Mesendoderm (in vitro differentiated cells): ENCODE measurements around the gene HDHD5.

ENCODE experiments used
- DNase-seq: peaks from one replicate; pipeline ENCODE4 v3.0.0; 2013
- H2AK5ac ChIP-seq: 2 replicates; pipeline ENCODE4 v1.6.1; 2013; ENCODE audit warnings: low read length, inconsistent platforms
- H2BK120ac ChIP-seq: 2 replicates; pipeline ENCODE4 v1.6.1; 2013; ENCODE audit warnings: low read depth, mild to moderate bottlenecking, low read length, moderate library complexity, mixed read lengths
- H2BK15ac ChIP-seq: replicated peaks from 2 replicates; pipeline ENCODE4 v1.6.1; 2013; ENCODE audit warnings: low read depth, mild to moderate bottlenecking, moderate library complexity
- H2BK5ac ChIP-seq: 2 replicates; pipeline ENCODE4 v1.6.1; 2013; ENCODE audit warnings: low read length, inconsistent platforms
- H3K18ac ChIP-seq: 2 replicates; pipeline ENCODE4 v1.6.1; 2013; ENCODE audit warnings: mild to moderate bottlenecking, low read length, mixed read lengths
- H3K23ac ChIP-seq: one replicate; pipeline ENCODE4 v1.6.1; 2013; ENCODE audit warnings: low read length
- H3K27ac ChIP-seq: 2 replicates; pipeline ENCODE4 v1.5.1; 2013; ENCODE audit warnings: low read depth, mild to moderate bottlenecking, inconsistent platforms, low read length, moderate library complexity
- H3K27me3 ChIP-seq: 2 replicates; pipeline ENCODE4 v1.6.1; 2013; ENCODE audit warnings: low read length, control low read depth, mild to moderate bottlenecking, inconsistent platforms; ENCODE audit not compliant: insufficient read depth, poor library complexity
- H3K36me3 ChIP-seq: 2 replicates; pipeline ENCODE4 v1.6.1; 2013; ENCODE audit warnings: low read length, inconsistent platforms; ENCODE audit not compliant: control insufficient read depth, insufficient read depth
- H3K4ac ChIP-seq: one replicate; pipeline ENCODE4 v1.6.1; 2013; ENCODE audit warnings: low read depth, mild to moderate bottlenecking, low read length, moderate library complexity
- H3K4me1 ChIP-seq: 2 replicates; pipeline ENCODE4 v1.6.1; 2013; ENCODE audit warnings: low read depth, low read length, inconsistent platforms; ENCODE audit not compliant: control insufficient read depth
- H3K4me2 ChIP-seq: 2 replicates; pipeline ENCODE4 v1.6.1; 2013; ENCODE audit warnings: low read length
- H3K4me3 ChIP-seq: 2 replicates; pipeline ENCODE4 v1.5.1; 2013; ENCODE audit warnings: mild to moderate bottlenecking, low read length
- H3K56ac ChIP-seq: one replicate; pipeline ENCODE4 v1.6.1; 2013; ENCODE audit warnings: low read length
- H3K79me1 ChIP-seq: 2 replicates; pipeline ENCODE4 v1.6.1; 2013; ENCODE audit warnings: low read length, inconsistent platforms
- H3K79me2 ChIP-seq: 2 replicates; pipeline ENCODE4 v1.6.1; 2013; ENCODE audit warnings: mild to moderate bottlenecking, low read length; ENCODE audit not compliant: control insufficient read depth, insufficient read depth
- H3K9ac ChIP-seq: 2 replicates; pipeline ENCODE4 v1.6.1; 2013; ENCODE audit warnings: low read length, inconsistent platforms
- H4K5ac ChIP-seq: one replicate; pipeline ENCODE4 v1.6.1; 2013; ENCODE audit warnings: low read length
- H4K8ac ChIP-seq: one replicate; pipeline ENCODE4 v1.6.1; 2013; ENCODE audit warnings: low read depth, mild to moderate bottlenecking, control low read depth, low read length, moderate library complexity
- WGBS: extraction: QIAGEN DNeasy Blood & Tissue Kit; methylation state at CpG from one replicate; pipeline ENCODE4 v1.1.7; 2013; ENCODE audit warnings: low lambda C conversion rate, missing lambda C conversion rate; ENCODE audit not compliant: insufficient coverage; ENCODE audit errors: extremely low coverage; 5-methylcytosine and 5-hydroxymethylcytosine counted together

The HDHD5 gene

GRCh38 chr22:17117890-17118289, 41.2 kb downstream of the HDHD5 start:
- Histone ChIP-seq H3K4me3 (no peak overlapping the region), H3K4me1 (peaks cover 15% of the 10 kb centered on the region), H3K18ac (no peak overlapping the region), H3K9ac (no peak overlapping the region), H2BK5ac (no peak overlapping the region), H4K8ac (no peak overlapping the region), H3K4me2 (no peak overlapping the region), H3K23ac (no peak overlapping the region), H3K27ac (no peak overlapping the region), H4K5ac (no peak overlapping the region), H2BK120ac (no peak overlapping the region), H3K27me3 (no peaks in the 10 kb centered on the region), H2AK5ac (no peak overlapping the region), H3K4ac (no peak overlapping the region), H2BK15ac (no peak overlapping the region), H3K56ac (peak overlapping the region; percentile 6), H3K79me2 (no peaks in the 10 kb centered on the region), H3K36me3 (no peaks in the 10 kb centered on the region), H3K79me1 (no peaks in the 10 kb centered on the region)
- WGBS = no CpG with 5 or more reads among the region's 4 CpGs
- DNase-seq = peak; percentile 16

GRCh38 chr22:17117400-17117799, 41.7 kb downstream of the HDHD5 start:
- H3K4me2 ChIP-seq = no peak overlapping the region
- H4K8ac ChIP-seq = no peak overlapping the region
- H3K4me3 ChIP-seq = no peak overlapping the region
- peak overlapping the region; percentile 20 for H3K27ac ChIP-seq
- no peaks in the 10 kb centered on the region for H3K79me2 ChIP-seq
- H2BK5ac ChIP-seq = peak overlapping the region; percentile 69
- no peaks in the 10 kb centered on the region for H3K79me1 ChIP-seq
- WGBS = no CpG with 5 or more reads among the region's 3 CpGs
- no peak overlapping the region for H3K4ac ChIP-seq
- peak overlapping the region; percentile 20 for H3K9ac ChIP-seq
- H3K56ac ChIP-seq = peak overlapping the region; percentile 18
- peak; percentile 16 for DNase-seq
- H4K5ac ChIP-seq = no peak overlapping the region
- peaks cover 15% of the 10 kb centered on the region for H3K4me1 ChIP-seq
- no peak overlapping the region for H3K18ac ChIP-seq
- H3K27me3 ChIP-seq = no peaks in the 10 kb centered on the region
- peak overlapping the region; percentile 23 for H2AK5ac ChIP-seq
- H2BK120ac ChIP-seq = no peak overlapping the region
- H3K36me3 ChIP-seq = no peaks in the 10 kb centered on the region
- no peak overlapping the region for H2BK15ac ChIP-seq
- H3K23ac ChIP-seq = no peak overlapping the region

- H2BK5ac ChIP-seq = peak overlapping the region; percentile 44
- no peak overlapping the region for H2AK5ac ChIP-seq
- no peaks in the 10 kb centered on the region for H3K79me1 ChIP-seq
- H4K8ac ChIP-seq = no peak overlapping the region
- H4K5ac ChIP-seq = no peak overlapping the region
- DNase-seq = peak; percentile 71
- peak overlapping the region; percentile 4 for H3K23ac ChIP-seq
- H3K27ac ChIP-seq = peak overlapping the region; percentile 42
- H3K79me2 ChIP-seq = no peaks in the 10 kb centered on the region
- H3K4ac ChIP-seq = no peak overlapping the region
- no peaks in the 10 kb centered on the region for H3K36me3 ChIP-seq
- no peak overlapping the region for H3K4me3 ChIP-seq
- H3K56ac ChIP-seq = peak overlapping the region; percentile 56
- H3K4me2 ChIP-seq = no peak overlapping the region
- no peak overlapping the region for H3K18ac ChIP-seq
- no peak overlapping the region for H3K9ac ChIP-seq
- WGBS = no CpG with 5 or more reads among the region's 6 CpGs
- H3K27me3 ChIP-seq = no peaks in the 10 kb centered on the region
- peaks cover 15% of the 10 kb centered on the region for H3K4me1 ChIP-seq
- no peak overlapping the region for H2BK15ac ChIP-seq
- no peak overlapping the region for H2BK120ac ChIP-seq
These were observed 42.3 kb downstream of the HDHD5 start for GRCh38 chr22:17116572-17117330.

- WGBS = no CpG with 5 or more reads among the region's 5 CpGs
- no peak overlapping the region for H3K4ac ChIP-seq
- no peak overlapping the region for H3K4me2 ChIP-seq
- H3K23ac ChIP-seq = no peak overlapping the region
- no peak overlapping the region for H3K4me3 ChIP-seq
- H2BK5ac ChIP-seq = no peak overlapping the region
- H3K4me1 ChIP-seq = peaks cover 15% of the 10 kb centered on the region
- peak overlapping the region; percentile 42 for H3K27ac ChIP-seq
- H3K9ac ChIP-seq = no peak overlapping the region
- H2BK120ac ChIP-seq = no peak overlapping the region
- H3K56ac ChIP-seq = peak overlapping the region; percentile 56
- H4K8ac ChIP-seq = no peak overlapping the region
- no peaks in the 10 kb centered on the region for H3K27me3 ChIP-seq
- no peak overlapping the region for H2AK5ac ChIP-seq
- no peak overlapping the region for H2BK15ac ChIP-seq
- H3K79me1 ChIP-seq = no peaks in the 10 kb centered on the region
- DNase-seq = no peak
- H3K79me2 ChIP-seq = no peaks in the 10 kb centered on the region
- H3K36me3 ChIP-seq = no peaks in the 10 kb centered on the region
- H3K18ac ChIP-seq = no peak overlapping the region
- H4K5ac ChIP-seq = no peak overlapping the region
These were observed 43.0 kb downstream of the HDHD5 start for GRCh38 chr22:17115945-17116565.

GRCh38 chr22:17115236-17115635, 43.8 kb downstream of the HDHD5 start:
- Histone ChIP-seq H2BK120ac (no peak overlapping the region), H3K79me2 (no peaks in the 10 kb centered on the region), H3K18ac (no peak overlapping the region), H3K23ac (no peak overlapping the region), H3K4me1 (peaks cover 15% of the 10 kb centered on the region), H2BK15ac (no peak overlapping the region), H3K27ac (no peak overlapping the region), H3K27me3 (no peaks in the 10 kb centered on the region), H3K56ac (no peak overlapping the region), H4K8ac (no peak overlapping the region), H2AK5ac (no peak overlapping the region), H2BK5ac (no peak overlapping the region), H3K4me3 (no peak overlapping the region), H3K36me3 (no peaks in the 10 kb centered on the region), H3K4ac (no peak overlapping the region), H3K9ac (no peak overlapping the region), H3K4me2 (no peak overlapping the region), H4K5ac (no peak overlapping the region), H3K79me1 (no peaks in the 10 kb centered on the region)
- no peak for DNase-seq
- no CpG with 5 or more reads among the region's 4 CpGs for WGBS
